SK-MEL-5 (cell line): ENCODE measurements around the gene FOXL2. TPM values are rescaled to one million over a fixed set of nuclear protein-coding genes. Genes with fewer than 3 reads are reported as not detected.

Experiments used
- DNase-seq: peaks from one replicate; pipeline ENCODE4 v3.0.0-alpha.2; 2016; ENCODE audit warnings: low read depth, low spot score
- in situ Hi-C: cut with HindIII; loops from 2 replicates; pipeline ENCODE4 v1.10.0; 2016; ENCODE audit warnings: low sequenced_read_pairs, high pct_unique_total_duplicates, low pct_unique_long_range_greater_than_20kb
- polyA plus RNA-seq, 2 experiments: library from polyadenylated mRNA; depleted of rRNA; stranded (reverse); fragments of >200 nt; gene quantifications; 2 replicates each; pipeline ENCODE4 v1.2.3, GENCODE V29; 2015
- total RNA-seq: library from RNA; depleted of rRNA; stranded (reverse); fragments of >200 nt; shearing (Covaris generic); gene quantifications from 2 replicates; pipeline ENCODE4 v1.2.3, GENCODE V29; 2014; rRNA removed

FOXL2 gene
- not detected in 2 replicates for total RNA-seq
- not detected in 2 replicates for polyA plus RNA-seq (2015; cell fraction: cytosol; rRNA removed)
- not detected in 2 replicates for polyA plus RNA-seq (2015; cell fraction: nucleus; rRNA removed)

DNA sequence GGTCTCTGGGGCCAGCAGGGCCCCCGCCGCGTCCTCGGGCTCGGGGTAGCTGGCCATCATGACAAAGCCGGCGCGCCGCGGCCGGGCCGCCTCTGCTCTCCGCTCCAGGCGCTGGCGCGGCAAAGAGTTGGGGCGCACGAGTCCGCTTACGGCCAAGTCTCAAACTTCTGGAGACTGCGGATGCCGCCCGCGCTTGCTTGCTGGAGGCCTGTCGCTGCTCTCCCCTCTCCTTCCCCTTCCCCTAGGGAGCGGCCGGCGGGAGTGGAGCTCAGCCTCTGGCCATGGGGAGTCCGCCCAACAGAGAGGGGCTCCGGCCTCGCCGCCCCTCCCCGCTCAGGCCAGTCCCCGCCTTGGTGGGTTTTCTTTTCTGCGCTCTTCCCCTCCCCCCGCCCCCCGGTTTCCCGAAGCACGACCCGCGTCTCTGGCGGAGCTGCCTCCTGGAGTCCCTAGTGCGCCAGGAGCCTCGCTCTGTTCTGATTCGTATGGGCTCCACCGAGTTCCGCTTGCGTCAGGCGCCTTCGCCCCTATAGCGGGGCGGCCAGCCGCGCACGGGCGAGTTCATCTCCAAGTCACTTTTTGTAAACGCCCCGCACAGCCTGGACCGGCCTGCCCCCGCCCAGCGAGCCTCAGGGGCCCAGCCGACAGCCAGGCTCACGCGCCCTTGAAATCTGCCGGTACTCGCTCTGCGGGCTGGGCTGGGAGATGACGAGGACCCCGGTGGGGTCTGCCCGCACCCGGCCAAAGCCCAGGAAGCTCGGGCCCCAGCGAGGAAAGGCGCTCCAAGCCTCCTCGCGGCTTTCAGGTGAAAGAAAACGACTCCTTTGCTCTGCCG lies at the start of gene FOXL2, which contains the start of gene FOXL2NB:
Gene FOXL2, minus strand, starts transcription at position 475 of the 832 bp plus-strand sequence. Its CDS starts 415 bp downstream, at position 60.
Gene FOXL2NB, plus strand, starts transcription at position 555 of the 832 bp plus-strand sequence. Its CDS starts 148 bp downstream, at position 703.
- in situ Hi-C loops: no loop called here
- DNase-seq: no peak

DNA sequence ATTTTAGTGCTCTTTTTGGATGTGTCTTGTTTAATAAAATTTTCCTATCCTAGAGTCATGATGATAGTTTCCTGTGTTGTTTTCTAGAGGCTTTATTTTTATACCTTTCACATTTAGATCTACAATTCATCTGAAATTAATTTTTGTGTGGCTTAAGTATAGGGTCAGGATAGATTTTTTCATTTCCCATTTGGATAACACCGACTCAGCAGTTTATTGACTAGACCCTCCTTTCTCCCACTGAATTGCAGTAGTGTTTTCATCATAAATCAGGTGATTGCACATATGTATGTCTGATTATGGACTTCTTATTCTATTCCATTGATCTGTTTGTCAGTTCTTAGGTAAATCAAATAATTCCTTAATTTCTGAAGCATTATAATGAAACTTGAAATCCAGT lies 48.8 kb upstream of the FOXL2 start:
- no peak for DNase-seq
- in situ Hi-C loops: no loop called here

DNA sequence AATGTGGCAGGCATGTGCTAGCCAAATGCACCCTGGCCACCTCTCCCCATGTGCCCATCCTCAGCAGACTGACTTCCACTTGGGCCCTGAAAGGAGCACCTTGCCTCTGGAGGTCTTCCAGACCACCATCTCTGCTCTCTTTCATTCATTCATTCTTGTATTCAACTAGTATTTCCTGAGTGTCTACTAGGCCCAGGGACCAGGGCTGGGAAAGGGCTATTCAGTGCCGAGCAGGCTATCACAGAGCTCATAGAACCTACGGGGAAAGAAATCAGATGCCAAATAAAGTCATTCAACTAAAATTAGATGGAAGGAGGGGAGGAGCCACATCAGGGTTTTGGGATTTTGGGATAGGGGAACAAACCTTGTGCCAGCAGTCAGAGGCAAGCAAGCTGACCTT lies 40.2 kb upstream of the FOXL2 start:
- in situ Hi-C loops: no loop called here
- no peak for DNase-seq

DNA sequence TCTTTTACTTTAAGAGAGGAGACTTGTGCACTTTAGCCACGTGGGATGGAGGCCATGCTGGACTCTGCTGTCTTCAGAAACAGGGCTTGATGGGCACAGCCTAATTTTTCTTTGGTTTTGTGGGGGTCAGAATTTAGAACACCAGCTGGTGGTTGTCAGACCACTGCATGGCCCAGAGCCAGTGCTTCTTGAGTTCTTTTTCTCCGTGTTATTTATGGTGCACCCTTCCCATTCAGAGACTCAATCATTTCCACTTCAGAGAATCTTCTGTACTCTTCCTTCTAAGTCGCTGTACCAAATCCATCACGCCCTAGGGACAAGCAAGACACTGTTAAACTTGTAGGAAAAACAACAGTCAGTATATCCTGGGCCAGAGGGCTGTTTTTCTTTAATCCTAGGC lies 39.0 kb upstream of the FOXL2 start:
- no peak for DNase-seq
- in situ Hi-C loops: no loop called here

DNA sequence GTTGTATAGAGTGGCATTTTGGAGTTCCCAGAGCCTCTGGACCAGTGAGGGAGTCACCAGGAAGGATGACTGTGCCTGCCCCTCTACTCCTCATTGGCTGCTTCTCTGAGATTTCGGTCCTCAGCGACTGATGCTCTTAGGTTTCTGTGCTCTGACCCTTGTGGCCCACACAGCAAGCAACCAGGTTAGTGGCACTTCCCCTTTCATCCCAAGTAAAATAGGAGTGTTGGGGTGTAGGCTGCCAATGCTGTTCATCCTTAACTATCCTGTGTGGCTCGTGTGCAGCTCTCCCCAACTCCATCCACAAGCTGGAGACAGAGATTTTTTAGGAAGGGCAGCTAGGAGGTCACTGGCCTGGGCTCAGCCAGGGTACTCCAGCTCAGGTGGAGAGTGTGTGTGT lies 37.9 kb upstream of the FOXL2 start:
- DNase-seq: no peak
- in situ Hi-C loops: no loop called here

DNA sequence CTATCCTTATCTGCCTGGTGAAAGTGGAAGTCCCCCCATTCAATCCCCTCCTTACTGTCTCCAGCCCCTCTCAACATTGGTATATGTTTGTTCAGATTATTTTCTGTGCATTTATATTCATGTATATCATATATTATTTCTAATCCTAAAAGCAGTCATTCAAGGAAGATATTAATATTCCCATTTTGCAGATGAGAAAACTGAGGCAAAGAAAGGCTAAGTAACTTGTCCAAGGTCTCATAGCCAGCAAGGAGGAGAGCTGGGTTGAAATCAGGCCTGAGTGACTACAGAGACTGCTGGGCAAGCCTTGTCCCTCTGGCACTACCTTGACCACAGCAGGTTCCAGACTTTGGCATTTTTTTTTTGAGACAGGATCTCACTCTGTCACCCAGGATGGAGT lies 29.1 kb upstream of the FOXL2 start:
- in situ Hi-C loops: no loop called here

DNA sequence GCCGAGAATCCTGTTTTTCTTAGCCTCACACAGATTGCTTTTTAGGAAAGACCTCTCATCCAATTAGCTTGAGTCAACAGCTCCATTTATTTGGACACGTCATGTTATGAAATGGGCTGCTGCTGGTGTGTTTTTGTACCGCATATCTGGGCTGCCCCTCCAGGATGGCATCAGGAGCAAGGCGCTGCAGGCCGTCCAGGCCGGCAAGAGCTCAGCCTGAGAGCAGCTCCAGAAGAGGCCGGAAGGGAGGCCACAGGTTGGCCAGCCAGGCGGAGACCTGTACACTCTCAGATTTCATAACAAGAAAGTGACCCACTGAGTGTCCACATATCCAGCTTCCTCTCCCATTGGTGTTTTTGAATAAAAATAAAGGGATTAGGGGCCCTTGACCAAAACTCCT lies 28.4 kb upstream of the FOXL2 start:
- no peak for DNase-seq
- in situ Hi-C loops: no loop called here

More for the DNA sequence above, 29.1 kb upstream of the FOXL2 start:
- no peak for DNase-seq

DNA sequence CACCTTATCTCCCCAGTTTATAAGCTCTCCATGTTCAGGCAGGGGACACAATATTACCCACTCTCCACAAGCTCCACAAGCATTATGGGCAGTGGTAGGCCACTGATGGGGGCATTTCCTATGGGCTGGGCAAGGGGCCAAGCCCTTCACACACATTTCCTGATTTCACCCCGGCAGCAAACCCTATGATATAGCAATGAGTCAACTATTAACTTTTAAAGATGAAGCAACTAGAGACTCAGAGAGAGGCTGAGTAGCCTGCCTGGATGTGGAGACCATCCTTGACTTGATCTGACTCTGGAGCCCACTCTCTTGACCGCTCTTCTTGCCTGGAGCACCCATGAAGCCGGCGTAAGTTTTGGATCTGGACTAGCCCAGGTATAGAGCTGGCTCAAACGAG lies 27.5 kb upstream of the FOXL2 start:
- DNase-seq: no peak
- in situ Hi-C loops: no loop called here

DNA sequence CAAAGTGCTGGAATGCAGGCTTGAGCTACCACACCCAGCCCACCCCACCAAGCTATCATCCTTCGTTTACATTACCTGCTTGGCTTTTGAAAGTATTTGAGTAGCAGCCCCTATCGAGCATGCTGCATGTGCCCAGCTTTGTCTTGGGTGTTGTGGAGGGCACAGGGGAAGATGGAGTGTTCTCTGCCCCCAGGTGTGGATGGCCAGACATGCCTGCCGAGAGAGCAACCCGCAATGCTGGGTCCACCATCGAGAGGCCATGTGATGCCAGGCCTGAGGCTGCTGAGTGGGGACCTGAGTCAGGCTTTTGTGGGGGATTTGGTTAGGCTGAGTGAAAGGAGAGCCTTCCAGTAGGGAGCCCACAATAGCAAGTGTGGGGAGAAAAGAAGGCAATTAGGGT lies 26.0 kb upstream of the FOXL2 start:
- in situ Hi-C loops: no loop called here
- no peak for DNase-seq

DNA sequence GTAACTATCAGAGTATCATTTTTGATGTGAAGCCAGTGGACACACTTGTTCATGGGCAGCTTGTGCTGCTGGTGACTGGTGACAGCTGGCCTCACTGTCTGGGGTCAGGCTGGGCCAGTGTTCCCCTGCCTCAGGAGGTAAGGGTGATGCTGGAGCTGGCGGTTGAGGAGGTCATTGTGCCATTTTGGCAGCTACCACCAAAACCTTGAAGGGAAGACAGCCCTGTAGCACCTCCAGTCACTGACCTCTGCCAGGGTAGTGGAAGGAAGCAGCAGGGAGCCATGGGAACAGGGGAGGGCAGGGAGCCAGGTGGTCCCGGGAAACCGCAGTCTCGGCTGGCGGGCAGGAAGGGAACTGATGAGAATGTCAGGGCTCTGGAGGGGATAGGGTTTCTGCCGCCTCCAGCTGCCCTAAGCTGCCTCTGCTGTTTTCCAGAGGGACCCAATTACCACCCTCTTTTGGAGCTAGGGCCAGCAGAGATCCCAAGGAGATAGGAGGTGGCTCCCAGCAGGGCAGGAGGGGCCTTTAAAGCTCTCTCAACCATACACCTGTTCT lies 24.9 kb upstream of the FOXL2 start:
- no peak for DNase-seq
- in situ Hi-C loops: no loop called here

DNA sequence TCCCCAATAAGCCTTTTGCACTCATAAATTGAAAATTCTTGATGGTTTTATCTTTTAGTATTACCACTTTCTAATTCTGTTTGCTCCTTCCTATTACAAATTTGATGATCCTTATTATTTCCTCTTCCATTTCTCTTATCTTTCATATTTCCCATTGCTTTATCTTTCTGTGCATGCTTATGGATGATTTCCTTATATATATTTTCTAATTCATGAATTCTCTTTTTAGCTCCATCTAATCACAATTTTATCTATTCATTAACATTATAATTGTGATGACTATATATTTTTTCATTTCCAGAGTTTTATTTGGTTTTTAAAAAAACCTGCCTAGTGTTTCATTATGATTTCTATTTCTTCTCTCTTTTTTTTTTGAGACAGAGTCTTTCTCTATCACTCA lies 18.0 kb upstream of the FOXL2 start:
- no peak for DNase-seq
- in situ Hi-C loops: no loop called here

DNA sequence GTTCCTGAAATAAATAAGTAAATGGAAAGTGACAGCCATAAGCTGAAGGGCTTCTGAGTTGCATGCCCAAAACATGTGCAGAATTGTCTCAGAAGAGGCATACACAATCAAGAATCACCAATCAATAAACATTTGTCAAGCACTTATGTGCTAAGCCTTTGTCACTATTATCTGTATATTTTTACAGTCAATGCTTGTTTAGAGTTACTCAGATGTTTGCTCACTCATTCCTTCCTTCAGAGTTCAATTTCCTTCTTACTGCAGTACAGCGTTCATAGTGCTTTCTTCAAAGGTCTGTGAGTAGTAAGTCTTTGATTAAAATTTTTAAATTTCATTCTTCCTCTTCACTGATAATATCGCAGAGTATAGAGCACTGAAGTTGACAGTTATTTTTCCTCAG lies 17.3 kb upstream of the FOXL2 start:
- in situ Hi-C loops: no loop called here
- no peak for DNase-seq

DNA sequence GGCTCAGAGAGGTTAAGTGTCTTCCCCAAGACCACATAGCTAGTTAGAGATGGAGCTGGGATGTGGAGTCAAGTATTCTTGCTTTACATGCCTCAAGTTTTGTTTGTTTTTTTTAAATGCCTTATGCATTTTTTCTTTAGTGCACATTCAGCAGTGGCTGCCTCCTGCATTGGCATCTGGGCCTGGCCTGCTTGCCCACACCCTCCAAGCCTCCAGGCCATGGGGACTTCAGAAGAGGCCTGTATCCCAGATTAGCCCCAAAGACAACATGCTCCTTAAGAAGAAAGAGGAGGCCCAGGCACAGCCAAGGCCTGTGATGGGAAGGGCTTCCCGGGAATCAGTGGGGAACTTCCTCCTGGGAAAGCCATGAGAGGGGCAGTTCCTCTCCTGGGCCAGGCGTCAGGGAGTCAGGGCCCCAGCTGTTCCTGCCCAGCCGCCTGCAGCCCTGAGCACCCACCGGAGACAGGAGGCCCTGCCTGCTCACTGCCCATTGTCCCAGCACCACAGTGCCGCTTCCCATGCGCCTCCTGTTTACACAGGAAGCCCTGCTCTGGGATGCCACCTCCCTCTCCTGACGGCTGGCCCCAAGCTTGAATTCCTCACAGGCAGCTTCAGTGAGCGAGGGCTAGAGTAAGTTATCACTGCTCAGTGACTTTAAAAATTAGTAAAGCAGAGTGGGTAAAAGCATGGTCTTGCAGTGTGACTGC lies 16.1 kb upstream of the FOXL2 start:
- in situ Hi-C loops: no loop called here
- DNase-seq: no peak

DNA sequence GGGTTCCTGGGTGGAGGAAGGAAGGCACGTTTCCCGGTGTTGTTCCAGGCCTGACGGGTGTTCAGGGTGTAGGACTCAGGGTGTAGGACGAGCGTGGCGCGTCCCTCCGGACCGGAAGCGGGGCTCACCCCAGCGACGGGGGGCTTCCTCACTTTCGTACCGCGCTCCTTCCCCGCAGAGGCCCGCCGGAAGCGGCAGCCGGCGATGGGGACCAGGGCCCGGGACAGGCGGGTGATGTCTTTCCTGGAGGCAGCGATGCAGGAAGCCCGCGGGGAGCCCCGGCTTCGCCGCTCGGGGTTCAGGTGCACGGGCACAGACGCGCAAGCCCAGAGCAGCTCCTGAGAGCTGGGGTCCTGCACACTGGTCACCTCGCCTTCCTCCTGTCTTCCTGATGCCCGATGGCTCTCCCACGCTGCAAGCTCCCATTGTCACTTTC lies 13.5 kb upstream of the FOXL2 start:
- in situ Hi-C loops: no loop called here

DNA sequence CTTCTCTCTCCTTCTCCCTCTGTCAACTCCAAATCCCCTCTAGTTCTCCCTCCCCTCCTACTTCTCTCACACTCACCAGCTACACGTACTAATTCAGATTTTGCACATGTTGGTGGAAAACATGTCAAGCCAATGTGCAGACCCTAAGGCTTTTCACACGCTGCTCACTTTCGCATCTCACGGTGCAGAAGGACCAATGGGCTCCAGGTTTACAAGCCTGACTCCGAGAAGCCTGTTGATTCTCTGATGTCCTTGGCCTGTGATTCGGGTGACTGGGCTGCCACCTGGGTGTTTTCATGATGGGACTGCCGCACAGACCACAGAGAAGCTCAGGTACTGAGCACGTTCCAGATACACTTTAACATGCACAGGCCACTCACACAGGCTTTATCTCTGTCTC lies 3.8 kb upstream of the FOXL2 start:
- in situ Hi-C loops: no loop called here
- DNase-seq: no peak

More for the DNA sequence above, 13.5 kb upstream of the FOXL2 start:
- DNase-seq: no peak

DNA sequence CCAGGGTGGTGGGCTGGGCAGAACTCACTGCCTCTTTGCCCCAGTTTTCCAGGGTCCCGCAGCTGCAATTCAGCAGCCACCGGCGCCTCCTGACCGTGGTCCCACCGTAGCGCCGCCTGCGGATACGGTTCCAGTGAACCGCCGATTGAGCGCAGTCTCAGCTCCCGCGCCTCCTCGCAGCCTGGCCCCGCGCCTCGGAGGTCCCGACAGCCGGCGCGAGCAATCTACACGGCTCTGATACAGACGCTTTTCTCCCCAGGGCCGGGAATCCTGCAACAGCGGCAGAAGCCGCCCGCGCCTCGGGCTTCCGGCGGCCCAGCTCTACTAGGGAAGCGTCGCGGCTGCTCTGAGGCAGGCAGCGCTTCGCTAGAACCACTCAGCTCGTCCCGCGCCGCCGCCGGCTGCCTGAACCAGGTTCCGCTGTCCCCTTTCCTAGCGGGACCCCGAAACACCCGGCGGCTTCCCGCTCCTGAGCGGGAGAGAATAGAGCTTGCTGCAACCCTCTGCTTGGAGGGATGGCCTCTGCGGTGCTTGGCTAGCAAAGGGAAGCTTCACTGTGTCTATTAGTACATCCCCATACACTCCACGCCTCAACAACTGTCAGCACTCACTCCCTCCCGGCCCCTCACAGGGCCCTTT lies 3.2 kb upstream of the FOXL2 start:
- in situ Hi-C loops: no loop called here
- no peak for DNase-seq

DNA sequence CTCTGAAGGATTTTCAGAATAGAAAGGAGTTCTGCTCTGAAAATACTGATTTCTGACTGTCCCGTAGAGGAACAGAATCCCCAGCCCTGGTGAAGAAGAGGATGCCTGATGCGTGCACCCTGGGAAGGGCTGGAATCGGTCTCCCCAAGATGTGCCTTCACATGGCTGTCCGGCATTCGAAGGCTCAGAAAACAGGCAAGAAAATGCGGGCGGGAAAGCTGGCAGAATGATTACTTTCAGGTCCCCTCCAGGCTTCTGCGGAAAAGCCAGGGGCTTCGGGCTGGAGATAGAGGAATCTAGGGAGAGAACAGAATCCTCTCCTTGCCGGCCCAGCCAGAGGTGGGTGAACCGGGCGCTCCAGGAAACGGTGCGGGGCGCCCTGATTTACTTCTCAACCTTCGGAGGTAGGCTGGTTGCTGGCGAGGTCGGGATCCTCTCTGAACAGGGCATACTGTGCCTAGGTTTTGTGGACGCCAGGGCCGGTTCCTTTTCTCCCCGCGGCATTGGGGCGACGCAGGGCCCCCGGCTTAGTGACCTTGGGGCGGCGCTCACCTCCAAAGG lies 2.6 kb upstream of the FOXL2 start:
- in situ Hi-C loops: no loop called here
- DNase-seq: no peak

DNA sequence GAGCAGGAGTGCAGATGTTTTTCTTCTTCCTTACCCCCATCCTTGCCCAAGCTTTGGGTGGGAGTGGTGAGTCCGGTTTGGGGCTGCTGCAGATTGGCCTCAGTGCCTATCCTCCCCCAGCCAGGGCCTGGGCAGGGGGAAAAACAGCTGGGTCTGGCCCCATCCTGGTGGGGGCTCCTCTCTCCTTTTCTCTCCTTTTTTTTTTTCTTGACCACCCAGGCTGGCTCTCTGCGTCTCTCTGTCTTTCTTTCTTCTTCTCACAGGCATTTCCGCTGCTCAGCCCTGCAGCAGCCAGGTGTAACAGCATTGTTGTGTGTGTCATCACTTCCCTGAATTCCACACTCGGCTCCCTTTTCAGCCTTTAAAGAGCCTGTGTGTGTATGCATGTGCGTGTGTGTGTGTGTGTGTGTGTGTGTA lies 2.1 kb upstream of the FOXL2 start:
- DNase-seq: no peak
- in situ Hi-C loops: no loop called here
